GM12878 (cell line): ENCODE data around the gene GOLGA6L9. TPM values are rescaled to one million over a fixed set of nuclear protein-coding genes. Genes with fewer than 3 reads are reported as not detected.
A peak's percentile ranks its signal among the peaks of the same experiment; 100 is the strongest.
"Not testable (repeated sequence)": the region's sequence is repeated elsewhere in the genome, so short reads cannot be mapped to it uniquely, and the experiment has no call there.

Experiments used
- ATAC-seq: fragments of 200-7000 bp; cut with Tn5 transposase; 3 replicates; pipeline ENCODE4 v1.9.1; 2020; ENCODE audit warnings: mild to moderate bottlenecking, moderate library complexity
- BruUV-seq: library from RNA; stranded (reverse); fragments of 400-500 nt; replicated peaks from 2 replicates; lab custom pipeline; 2021; lab: Mats Ljungman, UMichigan
- CTCF ChIA-PET: fragments of 300-600 bp; sonication (Branson Sonifier 250); formaldehyde crosslinking; extraction: SDS; loops from one replicate; lab custom pipeline; 2021; ENCODE audit warnings: inconsistent platforms; lab: Yijun Ruan, JAX
- POLR2A ChIA-PET: fragments of 350-600 bp; formaldehyde crosslinking; extraction: SDS; loops from one replicate; lab custom pipeline; 2021; ENCODE audit warnings: inconsistent platforms; lab: Charles Lee
- RAD21 ChIA-PET: fragments of 300-600 bp; sonication (Branson Sonifier 250); formaldehyde crosslinking; loops from one replicate; lab custom pipeline; 2023; ENCODE audit warnings: antibody characterized with exemption; ENCODE audit not compliant: unreplicated experiment; lab: Charles Lee
- SMC1A ChIA-PET: fragments of 300-600 bp; sonication (Branson Sonifier 250); formaldehyde crosslinking; loops from one replicate; lab custom pipeline; 2023; ENCODE audit not compliant: unreplicated experiment, uncharacterized antibody; lab: Charles Lee
- DNase-seq: peaks from one replicate; pipeline ENCODE4 v3.0.0-alpha.2; 2011; ENCODE audit warnings: low read depth, low spot score
- FAIRE-seq: peaks from 3 replicates; lab custom pipeline; 2011; peaks lifted over from hg19 to GRCh38; lab: Jason Lieb, UNC
- H2AFZ ChIP-seq: 2 replicates; pipeline ENCODE4 v1.6.0; 2011; ENCODE audit warnings: low read depth, low read length, control low read depth; ENCODE audit not compliant: control insufficient read depth
- H3K27ac ChIP-seq: 2 replicates; pipeline ENCODE4 v1.5.1; 2011; ENCODE audit warnings: control low read depth; ENCODE audit not compliant: control insufficient read depth, insufficient read depth
- H3K27me3 ChIP-seq, 2 experiments: replicated peaks in 1 of 2; 2 replicates each; pipeline versions ENCODE4 v1.6.0 to v1.6.1; 2011; ENCODE audit warnings: low read length in 1 of 2; ENCODE audit not compliant: control insufficient read depth in 2 of 2, insufficient read depth in 2 of 2
- H3K36me3 ChIP-seq, 2 experiments: 2 replicates each; pipeline ENCODE4 v1.5.1; 2011; ENCODE audit warnings: low read length in 1 of 2; ENCODE audit not compliant: control insufficient read depth in 2 of 2, insufficient read depth in 2 of 2
- H3K4me1 ChIP-seq: 2 replicates; pipeline ENCODE4 v1.6.1; 2011; ENCODE audit warnings: mild to moderate bottlenecking, low read length, moderate library complexity, mixed read lengths; ENCODE audit not compliant: control insufficient read depth, insufficient read depth
- H3K4me2 ChIP-seq: 2 replicates; pipeline ENCODE4 v1.6.0; 2011; ENCODE audit warnings: control low read depth; ENCODE audit not compliant: control insufficient read depth, insufficient read depth
- H3K4me3 ChIP-seq: fragments of 200-600 bp; sonication (generic); 2 replicates; pipeline ENCODE4 v1.5.1; 2016
- H3K79me2 ChIP-seq: 2 replicates; pipeline ENCODE4 v1.6.0; 2011; ENCODE audit warnings: low read length; ENCODE audit not compliant: control insufficient read depth, insufficient read depth
- H3K9ac ChIP-seq: 2 replicates; pipeline ENCODE4 v1.8.0; 2011; ENCODE audit warnings: low read length, control low read depth, mixed read lengths; ENCODE audit not compliant: control insufficient read depth, insufficient read depth
- H3K9me3 ChIP-seq: replicated peaks from 3 replicates; pipeline ENCODE4 v1.5.1; 2011; ENCODE audit warnings: mild to moderate bottlenecking, low read length; ENCODE audit not compliant: control insufficient read depth, insufficient read depth
- H4K20me1 ChIP-seq: 2 replicates; pipeline ENCODE4 v1.6.0; 2011; ENCODE audit not compliant: control insufficient read depth, insufficient read depth
- RAD51 ChIP-seq: fragments of 450-650 bp; IDR thresholded peaks from 2 replicates; pipeline ENCODE4 v1.6.1; 2016; ENCODE audit warnings: moderate library complexity, mild to moderate bottlenecking, inconsistent platforms
- WGBS: methylation state at CpG from one replicate; pipeline ENCODE4 v1.1.6; 2016; ENCODE audit warnings: low lambda C conversion rate; ENCODE audit not compliant: insufficient replicate concordance, insufficient coverage; ENCODE audit errors: missing lambda C conversion rate; 5-methylcytosine and 5-hydroxymethylcytosine counted together
- in situ Hi-C: fragments of 300-500 bp; cut with MboI; formaldehyde crosslinking; loops from 9 replicates; pipeline ENCODE4 v1.14.3; 2018; ENCODE audit warnings: mixed read lengths
- intact Hi-C: fragments of 100-400 bp; cut with micrococcal nuclease; formaldehyde crosslinking; loops from one replicate; pipeline ENCODE4 v1.14.2; 2022; ENCODE audit not compliant: unreplicated experiment
- polyA plus RNA-seq, 11 experiments: library from polyadenylated mRNA; depleted of rRNA in 4 of 11; unstranded in 6 of 11; stranded (reverse) in 5 of 11; fragments of >200 nt; fragmentation: Nextera tagmentation in 4 of 11; fragmentation: Illumina TruSeq in 1 of 11; extraction: Ambion mirVana in 4 of 11; extraction: Trizol in 1 of 11; gene quantifications; 1 replicate in 1 of 11; 2 replicates in 10 of 11; pipeline versions ENCODE4 v1.2.1 to v1.2.3, GENCODE V29; 2011 to 2016; ENCODE audit warnings: inconsistent platforms in 2 of 11, missing spikeins in 2 of 11, low read depth in 1 of 11
- total RNA-seq, 4 experiments: library from RNA; depleted of rRNA in 3 of 4; stranded (reverse); fragments of >200 nt in 3 of 4; fragmentation: Illumina TruSeq in 1 of 4; extraction: Trizol in 1 of 4; gene quantifications; 2 replicates each; pipeline versions ENCODE4 v1.2.1 to v1.2.3, GENCODE V29; 2013 to 2021
- TF ChIP-seq, protein P1 (sequence below): fragments of 450-650 bp; IDR thresholded peaks from 2 replicates; pipeline ENCODE4 v1.6.1; 2017; ENCODE audit warnings: mild to moderate bottlenecking, moderate library complexity

GOLGA6L9 gene
- total and polyA plus RNA-seq, 10 of the 15 experiments (the other 5 are each of a cell fraction or from before 2014, with no cell fraction given): 0.35 to 4.6 (median 1.4) TPM

- H3K4me1 ChIP-seq, H3K79me2 ChIP-seq, CTCF ChIA-PET, RAD21 ChIA-PET, H4K20me1 ChIP-seq, H3K36me3 ChIP-seq, H3K27me3 ChIP-seq, H3K4me3 ChIP-seq, H3K27ac ChIP-seq, POLR2A ChIA-PET, H3K9me3 ChIP-seq, in situ Hi-C loops, FAIRE-seq, BruUV-seq, H3K9ac ChIP-seq, intact Hi-C loops, DNase-seq, H2AFZ ChIP-seq: not testable (repeated sequence)
- TF ChIP-seq, protein P1, sequence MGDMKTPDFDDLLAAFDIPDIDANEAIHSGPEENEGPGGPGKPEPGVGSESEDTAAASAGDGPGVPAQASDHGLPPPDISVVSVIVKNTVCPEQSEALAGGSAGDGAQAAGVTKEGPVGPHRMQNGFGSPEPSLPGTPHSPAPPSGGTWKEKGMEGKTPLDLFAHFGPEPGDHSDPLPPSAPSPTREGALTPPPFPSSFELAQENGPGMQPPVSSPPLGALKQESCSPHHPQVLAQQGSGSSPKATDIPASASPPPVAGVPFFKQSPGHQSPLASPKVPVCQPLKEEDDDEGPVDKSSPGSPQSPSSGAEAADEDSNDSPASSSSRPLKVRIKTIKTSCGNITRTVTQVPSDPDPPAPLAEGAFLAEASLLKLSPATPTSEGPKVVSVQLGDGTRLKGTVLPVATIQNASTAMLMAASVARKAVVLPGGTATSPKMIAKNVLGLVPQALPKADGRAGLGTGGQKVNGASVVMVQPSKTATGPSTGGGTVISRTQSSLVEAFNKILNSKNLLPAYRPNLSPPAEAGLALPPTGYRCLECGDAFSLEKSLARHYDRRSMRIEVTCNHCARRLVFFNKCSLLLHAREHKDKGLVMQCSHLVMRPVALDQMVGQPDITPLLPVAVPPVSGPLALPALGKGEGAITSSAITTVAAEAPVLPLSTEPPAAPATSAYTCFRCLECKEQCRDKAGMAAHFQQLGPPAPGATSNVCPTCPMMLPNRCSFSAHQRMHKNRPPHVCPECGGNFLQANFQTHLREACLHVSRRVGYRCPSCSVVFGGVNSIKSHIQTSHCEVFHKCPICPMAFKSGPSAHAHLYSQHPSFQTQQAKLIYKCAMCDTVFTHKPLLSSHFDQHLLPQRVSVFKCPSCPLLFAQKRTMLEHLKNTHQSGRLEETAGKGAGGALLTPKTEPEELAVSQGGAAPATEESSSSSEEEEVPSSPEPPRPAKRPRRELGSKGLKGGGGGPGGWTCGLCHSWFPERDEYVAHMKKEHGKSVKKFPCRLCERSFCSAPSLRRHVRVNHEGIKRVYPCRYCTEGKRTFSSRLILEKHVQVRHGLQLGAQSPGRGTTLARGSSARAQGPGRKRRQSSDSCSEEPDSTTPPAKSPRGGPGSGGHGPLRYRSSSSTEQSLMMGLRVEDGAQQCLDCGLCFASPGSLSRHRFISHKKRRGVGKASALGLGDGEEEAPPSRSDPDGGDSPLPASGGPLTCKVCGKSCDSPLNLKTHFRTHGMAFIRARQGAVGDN: peak; percentile 35; the same call in 1 of the 2 replicates
- peak; percentile 83 for TF ChIP-seq RAD51
- peak overlapping the region; percentile 42 for H3K4me2 ChIP-seq
- WGBS: 57% methylated on average over 2 of the region's 2 CpGs
- peak; percentile 44; the same call in 2 of the 3 replicates for ATAC-seq
- SMC1A ChIA-PET: interaction anchor here (1.3 kb wide), 1 partner anchor 14 kb away, joined by 3 read pairs; no protein-coding TSS in a partner anchor
Observed at GRCh38 chr15:82406211-82406610, 23.4 kb upstream of the GOLGA6L9 start.

GRCh38 chr15:82410306-82410705 is 19.3 kb upstream of the GOLGA6L9 start:
- H3K4me1 ChIP-seq, H3K79me2 ChIP-seq, SMC1A ChIA-PET, in situ Hi-C loops, FAIRE-seq, H2AFZ ChIP-seq, H3K9ac ChIP-seq, H3K4me3 ChIP-seq, intact Hi-C loops, H3K27ac ChIP-seq, H3K36me3 ChIP-seq, H3K4me2 ChIP-seq, POLR2A ChIA-PET, BruUV-seq, H3K9me3 ChIP-seq, RAD21 ChIA-PET, CTCF ChIA-PET, DNase-seq, H4K20me1 ChIP-seq, ATAC-seq, H3K27me3 ChIP-seq: not testable (repeated sequence)
- WGBS: 83% methylated on average over 4 of the region's 4 CpGs
